ENCODE data around the gene SNX13. TPM values are rescaled to one million over a fixed set of nuclear protein-coding genes. Genes with fewer than 3 reads are reported as not detected.
"Not testable (repeated sequence)": the region's sequence is repeated elsewhere in the genome, so short reads cannot be mapped to it uniquely, and the experiment has no call there.

SNX13 gene
- total and polyA plus RNA-seq, 2 experiments from 2014 or later: 17.4 to 57.6 TPM

DNA sequence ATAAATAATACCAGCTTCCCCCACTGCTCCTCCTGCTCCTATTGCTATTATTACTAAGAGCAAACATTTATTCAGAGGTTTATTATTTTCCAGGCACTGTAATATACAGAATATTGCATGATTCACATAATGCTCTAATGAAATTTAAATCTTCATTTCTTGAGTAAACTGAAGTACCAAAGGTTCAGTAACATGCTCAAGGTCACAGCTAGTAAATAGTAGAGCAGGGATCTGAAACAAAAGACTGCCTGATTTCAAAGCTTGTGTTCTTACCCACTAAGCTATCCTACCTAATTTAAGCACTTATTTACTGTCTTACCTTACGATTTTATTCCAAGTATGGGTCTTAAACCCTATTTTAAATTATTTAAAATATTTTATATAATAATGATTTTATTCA, 126.2 kb downstream of the SNX13 start:
- TF ChIP-seq EZH2 (IDR thresholded peaks at IDR 0.05; ENCODE audit: borderline replicate concordance): no peak
- TF ChIP-seq, protein P1, sequence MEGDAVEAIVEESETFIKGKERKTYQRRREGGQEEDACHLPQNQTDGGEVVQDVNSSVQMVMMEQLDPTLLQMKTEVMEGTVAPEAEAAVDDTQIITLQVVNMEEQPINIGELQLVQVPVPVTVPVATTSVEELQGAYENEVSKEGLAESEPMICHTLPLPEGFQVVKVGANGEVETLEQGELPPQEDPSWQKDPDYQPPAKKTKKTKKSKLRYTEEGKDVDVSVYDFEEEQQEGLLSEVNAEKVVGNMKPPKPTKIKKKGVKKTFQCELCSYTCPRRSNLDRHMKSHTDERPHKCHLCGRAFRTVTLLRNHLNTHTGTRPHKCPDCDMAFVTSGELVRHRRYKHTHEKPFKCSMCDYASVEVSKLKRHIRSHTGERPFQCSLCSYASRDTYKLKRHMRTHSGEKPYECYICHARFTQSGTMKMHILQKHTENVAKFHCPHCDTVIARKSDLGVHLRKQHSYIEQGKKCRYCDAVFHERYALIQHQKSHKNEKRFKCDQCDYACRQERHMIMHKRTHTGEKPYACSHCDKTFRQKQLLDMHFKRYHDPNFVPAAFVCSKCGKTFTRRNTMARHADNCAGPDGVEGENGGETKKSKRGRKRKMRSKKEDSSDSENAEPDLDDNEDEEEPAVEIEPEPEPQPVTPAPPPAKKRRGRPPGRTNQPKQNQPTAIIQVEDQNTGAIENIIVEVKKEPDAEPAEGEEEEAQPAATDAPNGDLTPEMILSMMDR (IDR thresholded peaks at IDR 0.05; ENCODE audit: poor library complexity): no peak
- no peak for TF ChIP-seq EZH2phosphoT487 (IDR thresholded peaks at IDR 0.05; ENCODE audit: low read depth, severe bottlenecking, unreplicated experiment)
- H3K27me3 ChIP-seq: no peaks in the 10 kb centered on the region

DNA sequence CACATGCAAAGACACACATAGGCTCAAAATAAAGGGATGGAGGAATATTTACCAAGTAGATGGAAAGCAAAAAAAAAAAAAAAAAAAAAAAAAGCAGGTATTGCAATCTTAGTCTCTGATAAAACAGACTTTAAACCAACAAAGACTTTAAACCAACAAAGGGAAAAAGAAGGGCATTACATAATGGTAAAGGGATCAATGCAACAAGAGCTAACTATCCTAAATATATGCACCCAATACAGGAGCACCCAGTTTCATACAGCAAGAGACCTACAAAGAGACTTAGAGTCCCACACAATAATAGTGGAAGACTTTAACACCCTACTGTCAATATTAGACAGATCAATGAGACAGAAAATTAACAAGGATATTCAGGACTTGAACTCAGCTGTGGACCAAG, 131.1 kb downstream of the SNX13 start:
- H3K4me2 ChIP-seq; H3K36me3 ChIP-seq (replicated peaks; ENCODE audit: insufficient read depth, low read depth); DNase-seq (ENCODE audit: low spot score); H3K4me1 ChIP-seq (ENCODE audit: insufficient read depth); H3K9me2 ChIP-seq (replicated peaks; ENCODE audit: insufficient read depth); H2AFZ ChIP-seq; H3K79me2 ChIP-seq; H3K27me3 ChIP-seq; H4K20me1 ChIP-seq (ENCODE audit: insufficient read depth, poor library complexity, severe bottlenecking); H3K27ac ChIP-seq; H3K4me3 ChIP-seq: not testable (repeated sequence)
- peaks cover 11% of the 10 kb centered on the region for H3K9me3 ChIP-seq (ENCODE audit: low read depth)

More for the DNA sequence above, 126.2 kb downstream of the SNX13 start:
- Histone ChIP-seq H3K9me2 (replicated peaks; ENCODE audit: insufficient read depth) (no peaks in the 10 kb centered on the region), H2AFZ (no peak overlapping the region), H3K36me3 (replicated peaks; ENCODE audit: insufficient read depth, low read depth) (peaks cover 3% of the 10 kb centered on the region), H3K79me2 (peaks cover 8% of the 10 kb centered on the region), H3K27ac (no peak overlapping the region), H3K4me3 (no peak overlapping the region), H3K4me2 (no peak overlapping the region), H3K4me1 (ENCODE audit: insufficient read depth) (no peaks in the 10 kb centered on the region), H4K20me1 (ENCODE audit: insufficient read depth, poor library complexity, severe bottlenecking) (no peaks in the 10 kb centered on the region), H3K9me3 (ENCODE audit: low read depth) (peaks cover 11% of the 10 kb centered on the region)
- DNase-seq (ENCODE audit: low spot score): no peak
- 88% methylated on average over 1 of the region's 1 CpG for WGBS (ENCODE audit: low lambda C conversion rate, missing lambda C conversion rate)

DNA sequence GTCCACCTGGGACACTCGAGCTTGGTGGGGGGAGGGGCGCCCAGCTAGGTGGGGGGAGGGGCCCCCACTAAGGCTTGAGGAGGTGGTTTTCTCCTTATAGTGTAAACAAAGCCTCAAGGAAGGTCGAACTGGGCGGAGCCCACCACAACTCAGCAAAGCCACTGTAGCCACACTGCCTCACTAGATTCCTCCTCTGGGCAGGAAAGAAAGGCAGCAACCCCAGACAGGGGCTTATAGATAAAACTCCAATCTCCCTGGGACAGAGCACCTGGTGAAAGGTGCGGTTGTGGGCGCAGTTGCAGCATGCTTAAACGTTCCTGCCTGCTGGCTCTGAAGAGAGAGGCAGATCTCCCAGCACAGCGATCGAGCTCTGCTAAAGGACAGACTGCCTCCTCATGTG, 133.1 kb downstream of the SNX13 start:
- Histone ChIP-seq H3K27me3 (no peaks in the 10 kb centered on the region), H4K20me1 (ENCODE audit: insufficient read depth, poor library complexity, severe bottlenecking) (no peaks in the 10 kb centered on the region), H3K4me3 (no peak overlapping the region), H3K9me3 (ENCODE audit: low read depth) (peaks cover 8% of the 10 kb centered on the region), H3K79me2 (peaks cover 6% of the 10 kb centered on the region), H3K36me3 (replicated peaks; ENCODE audit: insufficient read depth, low read depth) (no peaks in the 10 kb centered on the region), H3K4me1 (ENCODE audit: insufficient read depth) (no peaks in the 10 kb centered on the region), H2AFZ (no peak overlapping the region), H3K4me2 (no peak overlapping the region), H3K9me2 (replicated peaks; ENCODE audit: insufficient read depth) (no peaks in the 10 kb centered on the region), H3K27ac (no peak overlapping the region)
- no peak for DNase-seq (ENCODE audit: low spot score)
- no peak for TF ChIP-seq EZH2phosphoT487 (IDR thresholded peaks at IDR 0.05; ENCODE audit: low read depth, severe bottlenecking, unreplicated experiment)
- TF ChIP-seq EZH2 (IDR thresholded peaks at IDR 0.05; ENCODE audit: borderline replicate concordance): no peak
- TF ChIP-seq, protein P1 (IDR thresholded peaks at IDR 0.05; ENCODE audit: poor library complexity): no peak
- 72% methylated on average over 9 of the region's 9 CpGs for WGBS (ENCODE audit: low lambda C conversion rate, missing lambda C conversion rate)

DNA sequence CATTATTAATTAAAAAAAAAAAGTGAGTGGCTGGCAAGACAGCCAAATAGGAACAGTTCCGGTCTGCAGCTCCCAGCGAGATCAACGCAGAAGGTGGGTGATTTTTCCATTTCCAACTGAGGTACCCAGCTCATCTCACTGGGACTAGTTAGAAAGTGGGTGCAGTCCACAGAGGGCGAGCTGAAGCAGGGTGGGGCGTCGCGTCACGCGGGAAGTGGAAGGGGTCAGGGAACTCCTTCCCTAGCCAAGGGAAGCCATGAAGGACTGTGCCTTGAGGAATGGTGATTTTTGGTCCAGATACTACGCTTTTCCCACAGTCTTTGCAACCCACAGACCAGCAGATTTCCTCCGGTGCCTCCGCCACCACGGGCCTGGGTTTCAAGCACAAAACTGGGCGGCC, 133.7 kb downstream of the SNX13 start:
- H4K20me1 ChIP-seq (ENCODE audit: insufficient read depth, poor library complexity, severe bottlenecking): no peaks in the 10 kb centered on the region
- H3K27me3 ChIP-seq: no peaks in the 10 kb centered on the region
- H3K4me2 ChIP-seq: no peak overlapping the region
- H3K79me2 ChIP-seq: no peaks in the 10 kb centered on the region
- no peak for DNase-seq (ENCODE audit: low spot score)
- H3K4me1 ChIP-seq (ENCODE audit: insufficient read depth): no peaks in the 10 kb centered on the region
- 93% methylated on average over 14 of the region's 14 CpGs for WGBS (ENCODE audit: low lambda C conversion rate, missing lambda C conversion rate)
- no peaks in the 10 kb centered on the region for H3K36me3 ChIP-seq (replicated peaks; ENCODE audit: insufficient read depth, low read depth)
- no peak overlapping the region for H2AFZ ChIP-seq
- H3K4me3 ChIP-seq: no peak overlapping the region
- no peak overlapping the region for H3K27ac ChIP-seq
- no peaks in the 10 kb centered on the region for H3K9me2 ChIP-seq (replicated peaks; ENCODE audit: insufficient read depth)
- no peak for TF ChIP-seq EZH2 (IDR thresholded peaks at IDR 0.05; ENCODE audit: borderline replicate concordance)
- no peak for TF ChIP-seq EZH2phosphoT487 (IDR thresholded peaks at IDR 0.05; ENCODE audit: low read depth, severe bottlenecking, unreplicated experiment)
- TF ChIP-seq, protein P1 (IDR thresholded peaks at IDR 0.05; ENCODE audit: poor library complexity): no peak
- H3K9me3 ChIP-seq (ENCODE audit: low read depth): peaks cover 2% of the 10 kb centered on the region

Data from hepatocyte (in vitro differentiated cells).